ENCODE data around the gene KCNQ1OT1.

GRCh38 chr11:2664376-2664775 is 35.4 kb downstream of the KCNQ1OT1 start:
- TF ChIP-seq GABPA (IDR thresholded peaks at IDR 0.05; ENCODE audit: low read depth) (no peak), ZBTB33 (IDR thresholded peaks at IDR 0.05; ENCODE audit: borderline replicate concordance, low read depth) (no peak), RXRA (IDR thresholded peaks at IDR 0.05; ENCODE audit: borderline replicate concordance, low read depth) (no peak), SMC3 (IDR thresholded peaks at IDR 0.05; ENCODE audit: low read depth, low read length) (no peak), REST (IDR thresholded peaks at IDR 0.05; ENCODE audit: low read depth, low read length) (no peak), TEAD4 (IDR thresholded peaks at IDR 0.05; ENCODE audit: borderline replicate concordance, insufficient read depth) (no peak), JUND (IDR thresholded peaks at IDR 0.05) (no peak), TAF1 (IDR thresholded peaks at IDR 0.05; ENCODE audit: borderline replicate concordance, low read depth, low read length) (no peak), CTCF (IDR thresholded peaks at IDR 0.05) (no peak), POLR2AphosphoS5 (IDR thresholded peaks at IDR 0.05; ENCODE audit: low read depth, low read length) (no peak), MAX (IDR thresholded peaks at IDR 0.05; ENCODE audit: low read depth) (no peak), YY1 (IDR thresholded peaks at IDR 0.05; ENCODE audit: low read depth) (no peak), USF2 (IDR thresholded peaks at IDR 0.05; ENCODE audit: borderline replicate concordance, low read depth, low read length) (no peak)

Data from SK-N-SH (cell line).